HCT116 (cell line): Measurements from ENCODE around the gene AGPS. TPM values are rescaled to one million over a fixed set of nuclear protein-coding genes. Genes with fewer than 3 reads are reported as not detected.

Experiments
- ATAC-seq: fragments of 200-7000 bp; cut with Tn5 transposase; 2 replicates; pipeline ENCODE4 v1.9.1; 2020; ENCODE audit warnings: mild to moderate bottlenecking, moderate library complexity
- BruUV-seq: library from RNA; stranded (reverse); fragments of 400-500 nt; replicated peaks from 2 replicates; lab custom pipeline; 2021; lab: Mats Ljungman, UMichigan
- CTCF ChIA-PET: fragments of 300-600 bp; sonication (Branson Sonifier 250); formaldehyde crosslinking; loops from one replicate; lab custom pipeline; 2021; ENCODE audit warnings: antibody characterized with exemption; lab: Charles Lee
- POLR2A ChIA-PET: fragments of 300-600, 350-600 bp; sonication (Branson Sonifier 250); formaldehyde crosslinking; loops from one replicate; lab custom pipeline; 2021; ENCODE audit warnings: antibody characterized with exemption; lab: Charles Lee
- RAD21 ChIA-PET, 2 experiments: fragments of 300-600 bp; sonication (Branson Sonifier 250); formaldehyde crosslinking; loops; one replicate each; lab custom pipeline; 2023; ENCODE audit warnings: low total read pairs in 2 of 2; ENCODE audit not compliant: uncharacterized antibody in 2 of 2, unreplicated experiment in 2 of 2, low non-redundant PET in 1 of 2; lab: Charles Lee
- DNase-seq: peaks from one replicate; pipeline ENCODE4 v3.0.0-alpha.2; 2010; ENCODE audit warnings: low read depth, low spot score
- H2AFZ ChIP-seq: fragments of 200-600 bp; shearing (Covaris generic), sonication (generic); 2 replicates; pipeline ENCODE4 v1.6.1; 2017; ENCODE audit warnings: low read depth, mixed run types, mixed read lengths, antibody characterized with exemption, low read length; ENCODE audit not compliant: poor library complexity, severe bottlenecking
- H3K27ac ChIP-seq: 2 replicates; pipeline ENCODE4 v1.5.1; 2012; ENCODE audit warnings: low read depth, low read length
- H3K27me3 ChIP-seq: fragments of 200-600 bp; sonication (generic); 2 replicates; pipeline ENCODE4 v1.6.1; 2016; ENCODE audit warnings: mixed run types, low read length, mixed read lengths; ENCODE audit not compliant: insufficient read depth
- H3K36me3 ChIP-seq, 2 experiments: fragments of 200-500 bp in 1 of 2; fragments of 200-600 bp in 1 of 2; sonication (Bioruptor generic) in 1 of 2; sonication (generic) in 1 of 2; 2 replicates each; pipeline versions ENCODE4 v1.5.1 to v1.6.1; 2014 to 2016; ENCODE audit warnings: low read length in 2 of 2, inconsistent platforms in 1 of 2, mixed read lengths in 1 of 2, mixed run types in 1 of 2; ENCODE audit not compliant: insufficient read depth in 2 of 2, control insufficient read depth in 1 of 2
- H3K4me1 ChIP-seq, 2 experiments: fragments of 200-600 bp in 1 of 2; sonication (generic) in 1 of 2; 2 replicates each; pipeline versions ENCODE4 v1.5.1 to v1.6.1; 2012 to 2017; ENCODE audit warnings: low read length in 2 of 2, inconsistent platforms in 1 of 2, mild to moderate bottlenecking in 1 of 2, mixed read lengths in 1 of 2, mixed run types in 1 of 2, moderate library complexity in 1 of 2; ENCODE audit not compliant: insufficient read depth in 2 of 2, control insufficient read depth in 1 of 2
- H3K4me2 ChIP-seq: fragments of 200-600 bp; sonication (generic); 2 replicates; pipeline ENCODE4 v1.6.1; 2017; ENCODE audit warnings: mixed run types, low read length, mixed read lengths
- H3K4me3 ChIP-seq, 2 experiments: fragments of 200-600 bp in 1 of 2; sonication (generic) in 1 of 2; replicated peaks in 1 of 2; 2 replicates each; pipeline ENCODE4 v1.5.1; 2011 to 2016; ENCODE audit warnings: low read length in 2 of 2, control low read depth in 1 of 2, low read depth in 1 of 2, mild to moderate bottlenecking in 1 of 2, mixed read lengths in 1 of 2, mixed run types in 1 of 2
- H3K79me2 ChIP-seq: fragments of 200-600 bp; sonication (generic); 2 replicates; pipeline ENCODE4 v1.6.1; 2017; ENCODE audit warnings: mild to moderate bottlenecking, mixed run types, low read length, moderate library complexity, mixed read lengths; ENCODE audit not compliant: insufficient read depth
- H3K9ac ChIP-seq: fragments of 200-600 bp; sonication (generic); 2 replicates; pipeline ENCODE4 v1.6.1; 2016; ENCODE audit warnings: low read length, mixed read lengths
- H3K9me2 ChIP-seq: fragments of 200-600 bp; sonication (generic), shearing (Covaris generic); 2 replicates; pipeline ENCODE4 v1.6.1; 2017; ENCODE audit warnings: mixed run types, mild to moderate bottlenecking, moderate library complexity; ENCODE audit not compliant: insufficient read depth
- H3K9me3 ChIP-seq, 2 experiments: fragments of 200-500 bp in 1 of 2; fragments of 200-600 bp in 1 of 2; sonication (Bioruptor generic) in 1 of 2; sonication (generic) in 1 of 2; 2 replicates each; pipeline ENCODE4 v1.6.1; 2014 to 2017; ENCODE audit warnings: low read length in 2 of 2, mixed read lengths in 2 of 2, inconsistent platforms in 1 of 2, low read depth in 1 of 2, mild to moderate bottlenecking in 1 of 2, mixed run types in 1 of 2, moderate library complexity in 1 of 2; ENCODE audit not compliant: control insufficient read depth in 1 of 2, insufficient read depth in 1 of 2
- H4K20me1 ChIP-seq: fragments of 200-600 bp; sonication (generic), shearing (Covaris generic); 2 replicates; pipeline ENCODE4 v1.6.1; 2017; ENCODE audit warnings: mixed run types, mild to moderate bottlenecking, moderate library complexity; ENCODE audit not compliant: insufficient read depth
- CTCF ChIP-seq, 3 experiments: fragments of 200-600 bp in 1 of 3; sonication (generic) in 1 of 3; IDR thresholded peaks in 2 of 3; conservative IDR thresholded peaks in 1 of 3; 2 replicates each; pipeline ENCODE4 v1.5.1; 2012 to 2017; ENCODE audit warnings: low read depth in 2 of 3, low read length in 2 of 3, antibody characterized with exemption in 1 of 3, borderline replicate concordance in 1 of 3, control low read depth in 1 of 3, mild to moderate bottlenecking in 1 of 3, mixed read lengths in 1 of 3, mixed run types in 1 of 3, moderate library complexity in 1 of 3; ENCODE audit not compliant: insufficient read depth in 1 of 3
- EGR1 ChIP-seq: IDR thresholded peaks from 2 replicates; pipeline ENCODE4 v1.6.1; 2012; ENCODE audit warnings: low read depth
- ELF1 ChIP-seq: IDR thresholded peaks from 2 replicates; pipeline ENCODE4 v1.6.1; 2012; ENCODE audit warnings: low read depth, borderline replicate concordance
- EZH2 ChIP-seq: fragments of 200-600 bp; sonication (generic); IDR thresholded peaks from 2 replicates; pipeline ENCODE4 v1.6.1; 2017; ENCODE audit warnings: antibody characterized with exemption, mixed run types
- EZH2phosphoT487 ChIP-seq: fragments of 200-600 bp; IDR thresholded peaks from 2 replicates; pipeline ENCODE4 v1.6.1; 2018; ENCODE audit warnings: antibody characterized with exemption, borderline replicate concordance
- FOSL1 ChIP-seq: IDR thresholded peaks from 2 replicates; pipeline ENCODE4 v1.6.1; 2012; ENCODE audit warnings: low read depth
- JUND ChIP-seq: IDR thresholded peaks from 2 replicates; pipeline ENCODE4 v1.6.1; 2012
- POLR2A ChIP-seq: IDR thresholded peaks from 2 replicates; pipeline ENCODE4 v1.7.0; 2011; ENCODE audit warnings: borderline replicate concordance; ENCODE audit not compliant: insufficient read depth, insufficient read length; ENCODE audit errors: extremely low read depth
- POLR2AphosphoS5 ChIP-seq: IDR thresholded peaks from 2 replicates; pipeline ENCODE4 v1.6.1; 2011; ENCODE audit warnings: mild to moderate bottlenecking, low read depth, low read length, moderate library complexity
- RAD21 ChIP-seq: IDR thresholded peaks from 2 replicates; pipeline ENCODE4 v1.6.1; 2012; ENCODE audit warnings: low read depth, mild to moderate bottlenecking
- SIN3A ChIP-seq: IDR thresholded peaks from 2 replicates; pipeline ENCODE4 v1.6.1; 2012; ENCODE audit warnings: low read depth
- SRF ChIP-seq: IDR thresholded peaks from 2 replicates; pipeline ENCODE4 v1.6.1; 2012; ENCODE audit warnings: low read depth
- TCF7L2 ChIP-seq: IDR thresholded peaks from 2 replicates; pipeline ENCODE4 v1.7.0; 2011; ENCODE audit warnings: borderline replicate concordance, inconsistent platforms; ENCODE audit not compliant: insufficient read depth, insufficient read length; ENCODE audit errors: extremely low read depth
- YY1 ChIP-seq: IDR thresholded peaks from 2 replicates; pipeline ENCODE4 v1.6.1; 2011; ENCODE audit warnings: low read length, low read depth, moderate library complexity, mild to moderate bottlenecking; ENCODE audit not compliant: insufficient replicate concordance; ENCODE audit errors: extremely low read depth
- ZBTB33 ChIP-seq: IDR thresholded peaks from 2 replicates; pipeline ENCODE4 v1.6.1; 2011; ENCODE audit warnings: mild to moderate bottlenecking, low read length, moderate library complexity; ENCODE audit not compliant: insufficient replicate concordance; ENCODE audit errors: extremely low read depth
- ZFX ChIP-seq: fragments of 450-650 bp; IDR thresholded peaks from 2 replicates; pipeline ENCODE4 v1.6.1; 2017
- ZNF274 ChIP-seq: fragments of 200-500 bp; sonication (Bioruptor generic); IDR thresholded peaks from 2 replicates; pipeline ENCODE4 v1.6.1; 2014; ENCODE audit warnings: mild to moderate bottlenecking, low read depth, low read length, inconsistent platforms
- intact Hi-C: fragments of 100-400 bp; cut with micrococcal nuclease; formaldehyde crosslinking; loops from 2 replicates; pipeline ENCODE4 v1.10.0; 2022
- total RNA-seq: library from RNA; stranded (reverse); gene quantifications from one replicate; pipeline ENCODE4 v1.2.1, GENCODE V29; 2021; ENCODE audit not compliant: unreplicated experiment

The AGPS gene
- total RNA-seq, 1 experiment from 2014 or later: 66.6 TPM

GRCh38 chr2:177592397-177592796 is 199.8 kb downstream of the AGPS start:
- no peaks in the 10 kb centered on the region for H4K20me1 ChIP-seq
- ChIA-PET RAD21 (no interaction called here), CTCF (interaction anchor here (2.5 kb wide), 1 partner anchor 12 kb away, joined by 7 read pairs; no protein-coding TSS in a partner anchor), POLR2A (no interaction called here)
- H3K79me2 ChIP-seq: no peaks in the 10 kb centered on the region
- no peak overlapping the region for H3K27ac ChIP-seq
- no peak overlapping the region for H3K4me3 ChIP-seq
- H2AFZ ChIP-seq: no peak overlapping the region
- TF ChIP-seq YY1: no peak
- no peak for TF ChIP-seq CTCF (IDR thresholded peaks at IDR 0.05 in 2 of 3, conservative IDR thresholded peaks at IDR 0.05 in 1 of 3; ENCODE audit: borderline replicate concordance in 1 of 3, insufficient read depth in 1 of 3, low read depth in 2 of 3, low read length in 2 of 3)
- no peak for TF ChIP-seq EZH2phosphoT487
- no peak for TF ChIP-seq SRF
- no peak for TF ChIP-seq POLR2AphosphoS5
- no peak for TF ChIP-seq ZNF274
- TF ChIP-seq EGR1: no peak
- TF ChIP-seq EZH2: no peak
- TF ChIP-seq JUND: no peak
- TF ChIP-seq RAD21: no peak
- TF ChIP-seq TCF7L2: no peak
- no peak for TF ChIP-seq SIN3A
- TF ChIP-seq POLR2A: no peak
- TF ChIP-seq ZBTB33: no peak
- TF ChIP-seq ELF1: no peak
- no peak for TF ChIP-seq ZFX
- TF ChIP-seq FOSL1: no peak
- no peaks in the 10 kb centered on the region for H3K9me3 ChIP-seq
- H3K9me2 ChIP-seq: no peaks in the 10 kb centered on the region; the same call in 1 of the 2 replicates
- DNase-seq: no peak
- H3K4me1 ChIP-seq: peaks cover 0 to 5% of the 10 kb centered on the region in 2 experiments; a peak in 1 of 4 replicates
- H3K27me3 ChIP-seq: no peaks in the 10 kb centered on the region
- no TSS peak for BruUV-seq
- H3K4me2 ChIP-seq: no peak overlapping the region
- intact Hi-C loops: no loop called here
- H3K9ac ChIP-seq: no peak overlapping the region
- no peaks in the 10 kb centered on the region for H3K36me3 ChIP-seq
- ATAC-seq: no peak
